ENCODE measurements around the gene SLC34A1. TPM values are rescaled to one million over a fixed set of nuclear protein-coding genes. Genes with fewer than 3 reads are reported as not detected.

The SLC34A1 gene
- total RNA-seq, 1 donor from 2014 or later, result not detected

GRCh38 chr5:177434942-177435738 is 50.9 kb downstream of the SLC34A1 start:
- Mint-ChIP-seq H3K36me3 (ENCODE audit: low read depth) (peaks cover 22% of the 10 kb centered on the region), H3K27ac (ENCODE audit: unreplicated experiment) (no peak overlapping the region), H3K9me3 (ENCODE audit: low read depth) (no peaks in the 10 kb centered on the region), H3K27me3 (ENCODE audit: low read depth) (no peaks in the 10 kb centered on the region), H3K4me1 (ENCODE audit: low read depth) (peaks cover 10% of the 10 kb centered on the region), H3K4me3 (ENCODE audit: unreplicated experiment) (no peak overlapping the region)
- TF ChIP-seq CTCF (IDR thresholded peaks at IDR 0.05), result no peak
- DNase-seq (ENCODE audit: low spot score), result peak; percentile 88

- H3K27me3 Mint-ChIP-seq (ENCODE audit: low read depth), result no peaks in the 10 kb centered on the region
- H3K36me3 Mint-ChIP-seq (ENCODE audit: low read depth), result peaks cover 19% of the 10 kb centered on the region
Observed at GRCh38 chr5:177435847-177436536, 51.8 kb downstream of the SLC34A1 start.

GRCh38 chr5:177437623-177438022 is 53.4 kb downstream of the SLC34A1 start:
- H3K4me3 Mint-ChIP-seq (ENCODE audit: unreplicated experiment), result no peak overlapping the region
- no peak for TF ChIP-seq CTCF (IDR thresholded peaks at IDR 0.05)
- no peaks in the 10 kb centered on the region for H3K27me3 Mint-ChIP-seq (ENCODE audit: low read depth)
- H3K27ac Mint-ChIP-seq (ENCODE audit: unreplicated experiment), result no peak overlapping the region
- H3K36me3 Mint-ChIP-seq (ENCODE audit: low read depth), result peaks cover 23% of the 10 kb centered on the region
- DNase-seq (ENCODE audit: low spot score), result no peak
- H3K4me1 Mint-ChIP-seq (ENCODE audit: low read depth), result peaks cover 10% of the 10 kb centered on the region
- H3K9me3 Mint-ChIP-seq (ENCODE audit: low read depth), result no peaks in the 10 kb centered on the region

More at GRCh38 chr5:177435847-177436536, 51.8 kb downstream of the SLC34A1 start:
- TF ChIP-seq CTCF (IDR thresholded peaks at IDR 0.05), result no peak
- Mint-ChIP-seq H3K4me1 (ENCODE audit: low read depth) (peaks cover 10% of the 10 kb centered on the region), H3K4me3 (ENCODE audit: unreplicated experiment) (no peak overlapping the region), H3K27ac (ENCODE audit: unreplicated experiment) (no peak overlapping the region), H3K9me3 (ENCODE audit: low read depth) (no peaks in the 10 kb centered on the region)
- no peak for DNase-seq (ENCODE audit: low spot score)

- Mint-ChIP-seq H3K9me3 (ENCODE audit: low read depth) (no peaks in the 10 kb centered on the region), H3K27me3 (ENCODE audit: low read depth) (no peaks in the 10 kb centered on the region), H3K36me3 (ENCODE audit: low read depth) (peaks cover 20% of the 10 kb centered on the region), H3K4me1 (ENCODE audit: low read depth) (peaks cover 10% of the 10 kb centered on the region), H3K4me3 (ENCODE audit: unreplicated experiment) (no peak overlapping the region), H3K27ac (ENCODE audit: unreplicated experiment) (no peak overlapping the region)
- no peak for DNase-seq (ENCODE audit: low spot score)
- TF ChIP-seq CTCF (IDR thresholded peaks at IDR 0.05), result no peak
Observed at GRCh38 chr5:177438468-177438867, 54.2 kb downstream of the SLC34A1 start.

- Mint-ChIP-seq H3K27ac (ENCODE audit: unreplicated experiment) (no peak overlapping the region), H3K9me3 (ENCODE audit: low read depth) (no peaks in the 10 kb centered on the region), H3K4me3 (ENCODE audit: unreplicated experiment) (no peak overlapping the region), H3K27me3 (ENCODE audit: low read depth) (no peaks in the 10 kb centered on the region), H3K36me3 (ENCODE audit: low read depth) (peaks cover 18% of the 10 kb centered on the region), H3K4me1 (ENCODE audit: low read depth) (peaks cover 10% of the 10 kb centered on the region)
- TF ChIP-seq CTCF (IDR thresholded peaks at IDR 0.05), result no peak
- no peak for DNase-seq (ENCODE audit: low spot score)
Observed at GRCh38 chr5:177439518-177440053, 55.4 kb downstream of the SLC34A1 start.

Measured in chondrocyte (in vitro differentiated cells).